T-helper 1 cell (primary cell): ENCODE measurements around the gene CXCL3.
"Not testable (repeated sequence)": the region's sequence is repeated elsewhere in the genome, so short reads cannot be mapped to it uniquely, and the experiment has no call there.

Source experiments
- DNase-seq, 5 donors: peaks; one replicate each; pipeline ENCODE4 v3.0.0-alpha.2; 2012 to 2020
- total RNA-seq, 4 donors: gene quantifications; one replicate each; lab custom pipeline; 2026; lab: John Stamatoyannopoulos, UW

CXCL3 gene
- 0 to 0.12 (median 0) reads per million in 4 donors for total RNA-seq

- DNase-seq = no peak
Measured at GRCh38 chr4:74038425-74039314, at the start of gene CXCL3. Gene CXCL3, minus strand, starts transcription at chr4:74038689. Its CDS starts 78 bp downstream, at chr4:74038611.

- no peak for DNase-seq
Measured at GRCh38 chr4:74087481-74087880, 49.0 kb upstream of the CXCL3 start.

- no peak for DNase-seq
Measured at GRCh38 chr4:74085669-74086068, 47.2 kb upstream of the CXCL3 start.

GRCh38 chr4:74084984-74085383 lies 46.5 kb upstream of the CXCL3 start:
- no peak for DNase-seq

- DNase-seq = no peak
Measured at GRCh38 chr4:74083546-74083945, 45.1 kb upstream of the CXCL3 start.

- DNase-seq = no peak
Measured at GRCh38 chr4:74081035-74081434, 42.5 kb upstream of the CXCL3 start.

- not testable (repeated sequence) for DNase-seq
Measured at GRCh38 chr4:74080351-74080750, 41.9 kb upstream of the CXCL3 start.

GRCh38 chr4:74079024-74079423 lies 40.5 kb upstream of the CXCL3 start:
- DNase-seq = not testable (repeated sequence)

- no peak for DNase-seq
Measured at GRCh38 chr4:74073358-74073757, 34.9 kb upstream of the CXCL3 start.

- no peak for DNase-seq
Measured at GRCh38 chr4:74072739-74073138, 34.2 kb upstream of the CXCL3 start.

GRCh38 chr4:74067586-74067985 lies 29.1 kb upstream of the CXCL3 start:
- DNase-seq = no peak

GRCh38 chr4:74066232-74066631 lies 27.7 kb upstream of the CXCL3 start:
- DNase-seq = no peak

- no peak for DNase-seq
Measured at GRCh38 chr4:74065115-74065642, 26.7 kb upstream of the CXCL3 start.

- no peak for DNase-seq
Measured at GRCh38 chr4:74063859-74064258, 25.4 kb upstream of the CXCL3 start.

GRCh38 chr4:74062953-74063352 lies 24.5 kb upstream of the CXCL3 start:
- DNase-seq = no peak

GRCh38 chr4:74061430-74061829 lies 22.9 kb upstream of the CXCL3 start:
- DNase-seq = no peak

GRCh38 chr4:74059161-74059829 lies 20.8 kb upstream of the CXCL3 start:
- DNase-seq = no peak

- DNase-seq = no peak
Measured at GRCh38 chr4:74058048-74058651, 19.7 kb upstream of the CXCL3 start.

- DNase-seq = no peak
Measured at GRCh38 chr4:74057588-74057987, 19.1 kb upstream of the CXCL3 start.

GRCh38 chr4:74056858-74057562 lies 18.5 kb upstream of the CXCL3 start:
- no peak for DNase-seq

GRCh38 chr4:74056114-74056857 lies 17.8 kb upstream of the CXCL3 start:
- no peak for DNase-seq

GRCh38 chr4:74055498-74055897 lies 17.0 kb upstream of the CXCL3 start:
- DNase-seq = no peak
